GM12865 (cell line): ENCODE results near the gene SEZ6L.

Source experiments
- DNase-seq: peaks from one replicate; pipeline ENCODE4 v3.0.0; 2010; ENCODE audit warnings: low read depth
- H3K4me3 ChIP-seq: 2 replicates; pipeline ENCODE4 v1.5.1; 2011; ENCODE audit warnings: mild to moderate bottlenecking, low read depth, low read length, control low read depth
- TF ChIP-seq, protein P1 (sequence below): IDR thresholded peaks from 2 replicates; pipeline ENCODE4 v1.5.1; 2011; ENCODE audit warnings: low read length, control low read depth, low read depth, inconsistent platforms; ENCODE audit not compliant: insufficient read depth; ENCODE audit errors: missing control alignments

The SEZ6L gene

DNA sequence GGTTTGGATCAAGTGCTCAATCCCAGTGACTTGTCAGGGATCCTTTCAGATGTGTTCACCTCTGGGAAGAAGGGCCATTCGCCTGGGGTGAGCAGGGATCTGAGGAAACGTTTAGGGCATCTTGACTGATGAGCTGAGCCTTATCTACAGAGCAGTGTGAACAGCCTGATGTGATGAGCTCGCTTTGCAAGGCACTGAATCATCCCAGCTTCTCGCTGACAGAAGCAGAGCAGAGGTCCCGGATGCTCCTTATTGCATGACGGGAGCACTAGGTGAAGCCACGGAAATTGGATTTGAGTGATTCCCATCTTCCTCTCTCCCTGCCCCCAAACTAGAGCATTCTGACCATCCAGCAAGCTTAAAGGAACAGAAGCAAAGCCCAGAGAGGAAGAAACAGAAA is 46.5 kb downstream of the SEZ6L start:
- no peak for DNase-seq
- TF ChIP-seq, protein P1, sequence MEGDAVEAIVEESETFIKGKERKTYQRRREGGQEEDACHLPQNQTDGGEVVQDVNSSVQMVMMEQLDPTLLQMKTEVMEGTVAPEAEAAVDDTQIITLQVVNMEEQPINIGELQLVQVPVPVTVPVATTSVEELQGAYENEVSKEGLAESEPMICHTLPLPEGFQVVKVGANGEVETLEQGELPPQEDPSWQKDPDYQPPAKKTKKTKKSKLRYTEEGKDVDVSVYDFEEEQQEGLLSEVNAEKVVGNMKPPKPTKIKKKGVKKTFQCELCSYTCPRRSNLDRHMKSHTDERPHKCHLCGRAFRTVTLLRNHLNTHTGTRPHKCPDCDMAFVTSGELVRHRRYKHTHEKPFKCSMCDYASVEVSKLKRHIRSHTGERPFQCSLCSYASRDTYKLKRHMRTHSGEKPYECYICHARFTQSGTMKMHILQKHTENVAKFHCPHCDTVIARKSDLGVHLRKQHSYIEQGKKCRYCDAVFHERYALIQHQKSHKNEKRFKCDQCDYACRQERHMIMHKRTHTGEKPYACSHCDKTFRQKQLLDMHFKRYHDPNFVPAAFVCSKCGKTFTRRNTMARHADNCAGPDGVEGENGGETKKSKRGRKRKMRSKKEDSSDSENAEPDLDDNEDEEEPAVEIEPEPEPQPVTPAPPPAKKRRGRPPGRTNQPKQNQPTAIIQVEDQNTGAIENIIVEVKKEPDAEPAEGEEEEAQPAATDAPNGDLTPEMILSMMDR: no peak
- no peak overlapping the region for H3K4me3 ChIP-seq

DNA sequence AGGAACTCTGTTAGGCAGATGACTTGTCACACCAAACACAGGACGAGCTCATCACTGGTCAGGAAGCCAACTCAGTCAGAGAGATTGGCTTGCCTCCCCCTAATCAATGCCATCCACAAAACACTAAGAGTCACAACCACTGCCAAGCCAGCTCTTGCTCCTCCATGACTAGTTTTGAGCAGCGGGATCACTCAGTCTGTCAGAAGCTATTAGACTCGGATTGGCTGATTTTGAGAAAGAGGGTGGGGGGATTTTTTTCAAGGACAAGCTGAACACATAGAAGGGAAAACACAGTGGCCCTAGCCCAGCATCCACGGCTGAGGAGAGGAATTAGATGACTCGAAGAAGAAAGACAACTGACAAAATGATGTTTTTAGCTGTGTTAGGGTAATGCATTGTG is 55.9 kb downstream of the SEZ6L start:
- no peak for DNase-seq
- TF ChIP-seq, protein P1: no peak

DNA sequence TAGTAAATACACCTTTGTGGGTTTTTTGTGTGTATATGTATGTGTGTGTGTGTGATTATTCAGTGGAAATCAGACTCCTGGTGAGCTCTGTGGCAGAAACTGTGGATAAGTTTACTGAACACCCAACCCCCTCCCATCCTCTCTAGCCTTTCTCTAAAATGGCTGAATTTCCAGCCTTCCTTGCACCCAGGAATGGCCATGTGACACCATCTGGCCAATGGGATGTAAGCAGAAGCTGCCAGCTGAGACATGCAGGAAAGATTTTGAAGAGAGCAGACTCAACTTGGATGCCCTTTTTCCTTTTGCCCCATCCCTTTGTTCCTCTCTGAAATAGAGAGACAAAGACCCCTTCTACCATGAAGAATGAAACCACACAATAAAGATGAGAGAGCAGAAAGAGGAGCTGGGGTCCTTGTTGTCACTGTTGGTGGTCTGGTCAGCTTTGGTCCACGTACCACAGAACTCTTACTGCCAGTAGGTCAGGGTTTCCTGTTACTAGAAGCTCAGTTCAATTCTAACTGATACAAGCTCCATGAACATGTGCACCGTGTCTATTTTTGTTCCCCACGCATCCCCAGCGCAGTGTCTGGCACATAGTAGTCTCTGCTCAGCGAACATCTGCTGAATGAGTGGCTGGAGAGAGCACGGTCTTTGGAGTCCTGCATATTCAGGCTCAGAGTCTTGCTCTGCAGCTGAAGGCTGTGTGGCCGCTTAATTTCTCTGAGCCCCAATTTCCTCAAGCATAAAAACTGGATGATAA is 57.5 kb downstream of the SEZ6L start:
- H3K4me3 ChIP-seq: no peak overlapping the region
- TF ChIP-seq, protein P1: no peak
- DNase-seq: no peak

More for the DNA sequence above, 55.9 kb downstream of the SEZ6L start:
- H3K4me3 ChIP-seq: no peak overlapping the region

GRCh38 chr22:26229910-26230309 is 60.6 kb downstream of the SEZ6L start:
- no peak overlapping the region for H3K4me3 ChIP-seq
- no peak for DNase-seq
- TF ChIP-seq, protein P1: no peak

GRCh38 chr22:26234296-26234695 is 65.0 kb downstream of the SEZ6L start:
- H3K4me3 ChIP-seq: no peak overlapping the region
- DNase-seq: no peak

GRCh38 chr22:26235792-26236487 is 66.7 kb downstream of the SEZ6L start:
- TF ChIP-seq, protein P1: no peak
- H3K4me3 ChIP-seq: no peak overlapping the region
- no peak for DNase-seq

More at GRCh38 chr22:26234296-26234695, 65.0 kb downstream of the SEZ6L start:
- TF ChIP-seq, protein P1: no peak

DNA sequence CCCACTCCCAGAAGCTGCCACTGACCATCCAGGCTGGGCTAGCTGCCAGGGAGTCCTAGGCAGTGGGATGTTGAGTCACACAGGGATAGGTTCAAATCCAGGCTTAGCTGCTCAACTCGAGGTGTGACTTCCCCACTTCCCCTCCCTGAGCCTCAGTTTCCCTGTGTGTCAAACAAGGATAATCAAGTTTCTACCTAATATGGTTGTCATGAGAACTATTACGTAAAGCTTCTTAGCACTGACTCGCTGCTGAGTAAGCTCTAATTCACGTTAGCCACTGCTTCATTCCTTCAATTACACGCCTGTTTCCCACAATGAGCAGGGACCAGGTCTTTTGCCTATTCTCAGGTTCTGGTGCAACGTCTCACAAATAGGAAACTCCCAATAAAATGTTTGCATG is 67.7 kb downstream of the SEZ6L start:
- no peak overlapping the region for H3K4me3 ChIP-seq
- TF ChIP-seq, protein P1: no peak
- no peak for DNase-seq
